Measurements from ENCODE around the gene TNC.

DNA sequence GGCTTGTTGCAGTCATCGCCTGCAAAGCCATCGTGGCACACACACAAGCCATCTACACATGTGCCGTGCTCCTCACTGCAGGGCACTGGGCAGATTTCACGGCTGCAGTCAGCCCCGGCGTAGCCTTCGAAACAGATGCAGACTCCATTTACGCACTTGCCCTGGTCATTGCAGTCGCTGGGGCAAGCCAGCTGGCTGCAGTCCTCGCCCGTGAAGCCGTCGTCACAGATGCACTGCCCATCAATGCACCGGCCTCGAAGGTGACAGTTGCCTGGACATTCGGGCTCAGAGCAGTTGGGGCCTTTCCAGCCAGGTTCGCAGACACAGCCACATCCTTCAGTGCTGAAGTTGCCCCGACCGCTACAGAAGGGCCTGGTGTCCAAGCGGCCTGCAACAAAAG, 31.1 kb downstream of the TNC start:
- TF ChIP-seq, protein P1, sequence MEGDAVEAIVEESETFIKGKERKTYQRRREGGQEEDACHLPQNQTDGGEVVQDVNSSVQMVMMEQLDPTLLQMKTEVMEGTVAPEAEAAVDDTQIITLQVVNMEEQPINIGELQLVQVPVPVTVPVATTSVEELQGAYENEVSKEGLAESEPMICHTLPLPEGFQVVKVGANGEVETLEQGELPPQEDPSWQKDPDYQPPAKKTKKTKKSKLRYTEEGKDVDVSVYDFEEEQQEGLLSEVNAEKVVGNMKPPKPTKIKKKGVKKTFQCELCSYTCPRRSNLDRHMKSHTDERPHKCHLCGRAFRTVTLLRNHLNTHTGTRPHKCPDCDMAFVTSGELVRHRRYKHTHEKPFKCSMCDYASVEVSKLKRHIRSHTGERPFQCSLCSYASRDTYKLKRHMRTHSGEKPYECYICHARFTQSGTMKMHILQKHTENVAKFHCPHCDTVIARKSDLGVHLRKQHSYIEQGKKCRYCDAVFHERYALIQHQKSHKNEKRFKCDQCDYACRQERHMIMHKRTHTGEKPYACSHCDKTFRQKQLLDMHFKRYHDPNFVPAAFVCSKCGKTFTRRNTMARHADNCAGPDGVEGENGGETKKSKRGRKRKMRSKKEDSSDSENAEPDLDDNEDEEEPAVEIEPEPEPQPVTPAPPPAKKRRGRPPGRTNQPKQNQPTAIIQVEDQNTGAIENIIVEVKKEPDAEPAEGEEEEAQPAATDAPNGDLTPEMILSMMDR (IDR thresholded peaks at IDR 0.05) = no peak
- no peak for TF ChIP-seq POLR2A (IDR thresholded peaks at IDR 0.05)
